ENCODE data around the gene CLDN9. TPM values are rescaled to one million over a fixed set of nuclear protein-coding genes. Genes with fewer than 3 reads are reported as not detected.
A peak's percentile ranks its signal among the peaks of the same experiment; 100 is the strongest.

CLDN9 gene
- total RNA-seq, 1 experiment from 2014 or later = not detected

DNA sequence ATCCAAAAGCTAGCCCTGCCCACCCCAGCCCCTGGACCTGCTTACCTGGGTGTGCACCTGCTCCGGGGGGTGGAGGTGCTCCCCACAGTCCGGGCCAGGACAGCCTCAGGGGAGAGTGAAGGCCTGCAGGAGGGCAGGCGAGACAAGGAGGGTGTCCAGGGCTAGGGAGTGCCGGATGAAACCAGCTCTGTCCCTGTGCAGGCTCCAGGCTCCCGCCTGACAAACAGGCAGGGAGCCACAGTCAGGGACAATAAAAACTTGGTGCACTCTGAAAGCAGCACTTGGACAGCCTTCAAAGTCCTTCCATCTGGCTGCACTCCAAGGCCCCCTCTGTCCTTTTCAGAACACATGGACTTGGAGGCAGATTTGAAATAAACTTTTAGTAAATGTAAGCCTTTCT lies 39.6 kb upstream of the CLDN9 start:
- in situ Hi-C loops (cut with HindIII; ENCODE audit: low sequenced_read_pairs) = no loop called here
- DNase-seq (ENCODE audit: low spot score) = peak; percentile 25

DNA sequence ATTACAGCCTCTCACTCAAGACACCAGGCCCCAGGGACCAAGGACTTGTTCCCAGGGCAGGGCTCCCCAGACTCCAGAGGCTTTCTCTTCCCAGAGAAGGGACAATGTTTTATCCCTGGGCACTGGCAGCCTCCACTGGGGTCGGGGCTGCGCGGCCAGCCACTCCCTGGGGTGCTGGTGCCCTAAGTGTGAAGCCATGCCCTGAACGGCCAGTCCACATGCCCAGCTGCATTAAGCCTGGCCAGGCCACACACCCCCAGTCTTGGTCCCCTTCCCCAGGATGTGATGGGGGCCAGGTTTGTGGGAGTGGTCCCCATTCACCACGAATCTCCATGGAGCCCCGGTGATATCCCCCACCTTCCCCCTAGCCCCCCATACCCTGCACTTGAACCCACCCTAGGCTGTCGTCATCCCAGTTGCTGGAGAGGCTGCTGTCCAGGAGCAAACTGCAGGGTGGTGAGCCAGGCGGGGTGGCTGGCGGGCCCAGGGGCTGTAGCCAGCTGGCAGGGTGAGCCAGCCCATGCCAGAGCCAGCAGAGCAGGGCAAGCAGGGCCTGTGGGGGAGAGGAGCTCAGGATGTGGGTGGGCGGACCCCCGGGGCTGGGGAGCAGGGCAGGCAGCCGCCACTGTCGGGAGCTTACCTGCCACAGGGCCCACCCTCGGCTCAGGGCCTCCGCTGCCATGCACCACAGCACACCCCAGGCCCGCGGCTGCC lies 39.0 kb upstream of the CLDN9 start:
- DNase-seq (ENCODE audit: low spot score) = no peak
- in situ Hi-C loops (cut with HindIII; ENCODE audit: low sequenced_read_pairs) = no loop called here

- no peak for DNase-seq (ENCODE audit: low spot score)
- in situ Hi-C loops (cut with HindIII; ENCODE audit: low sequenced_read_pairs) = no loop called here
These were observed 38.2 kb upstream of the CLDN9 start for GRCh38 chr16:2974319-2975056.

- no peak for DNase-seq (ENCODE audit: low spot score)
These were observed 37.4 kb upstream of the CLDN9 start for GRCh38 chr16:2975161-2975795.

DNA sequence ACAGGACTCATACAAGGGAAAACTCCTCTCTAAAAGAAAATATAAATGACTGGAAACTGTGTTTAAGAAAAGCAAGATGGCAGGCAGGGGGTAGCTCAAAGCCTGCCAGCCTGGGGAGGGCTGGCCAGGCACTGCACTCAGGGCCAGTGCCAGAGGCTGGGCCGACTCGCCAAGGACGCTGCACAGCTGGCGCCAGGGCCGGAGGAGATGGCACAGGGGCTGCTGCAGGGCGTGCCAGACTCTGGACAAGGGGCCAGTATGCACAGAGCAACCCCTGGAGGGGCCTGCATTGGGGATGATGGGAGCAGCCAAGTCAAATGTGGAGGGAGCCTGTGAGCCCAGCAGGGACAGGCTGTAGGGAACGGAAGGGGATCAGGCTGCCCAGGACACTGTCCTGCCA lies 36.5 kb upstream of the CLDN9 start:
- in situ Hi-C loops (cut with HindIII; ENCODE audit: low sequenced_read_pairs) = no loop called here
- no peak for DNase-seq (ENCODE audit: low spot score)

More at GRCh38 chr16:2975161-2975795, 37.4 kb upstream of the CLDN9 start:
- in situ Hi-C loops (cut with HindIII; ENCODE audit: low sequenced_read_pairs) = no loop called here

DNA sequence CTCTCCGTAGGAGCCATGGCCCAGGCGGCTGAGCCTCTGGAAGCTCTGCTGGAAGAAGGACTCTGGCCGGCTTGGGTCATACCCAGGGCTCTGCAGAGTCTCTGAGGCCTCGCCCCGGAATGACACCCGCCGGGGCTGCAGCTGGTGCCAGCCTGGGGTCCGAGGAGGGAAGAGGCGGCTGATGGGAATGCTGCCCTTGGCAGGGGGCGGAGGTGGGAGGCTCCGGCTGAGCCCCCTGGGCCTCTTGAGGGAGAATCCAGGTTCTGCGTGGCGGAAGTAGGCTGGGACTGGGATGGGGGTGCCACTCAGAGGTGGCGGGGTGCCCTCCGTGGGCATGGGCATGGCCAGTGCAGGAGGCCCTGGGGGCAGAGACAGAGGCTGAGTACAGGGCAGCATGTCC lies 36.0 kb upstream of the CLDN9 start:
- in situ Hi-C loops (cut with HindIII; ENCODE audit: low sequenced_read_pairs) = no loop called here
- DNase-seq (ENCODE audit: low spot score) = no peak

- in situ Hi-C loops (cut with HindIII; ENCODE audit: low sequenced_read_pairs) = no loop called here
- DNase-seq (ENCODE audit: low spot score) = no peak
These were observed 35.3 kb upstream of the CLDN9 start for GRCh38 chr16:2977440-2977839.

- no peak for DNase-seq (ENCODE audit: low spot score)
- in situ Hi-C loops (cut with HindIII; ENCODE audit: low sequenced_read_pairs) = no loop called here
These were observed 33.0 kb upstream of the CLDN9 start for GRCh38 chr16:2979669-2980226.

- in situ Hi-C loops (cut with HindIII; ENCODE audit: low sequenced_read_pairs) = no loop called here
- DNase-seq (ENCODE audit: low spot score) = peak; percentile 83
These were observed 32.2 kb upstream of the CLDN9 start, which contains the start of gene PKMYT1 for GRCh38 chr16:2980227-2981176. Gene PKMYT1, minus strand, starts transcription at chr16:2980446. Its CDS starts 789 bp downstream, at chr16:2979657.

DNA sequence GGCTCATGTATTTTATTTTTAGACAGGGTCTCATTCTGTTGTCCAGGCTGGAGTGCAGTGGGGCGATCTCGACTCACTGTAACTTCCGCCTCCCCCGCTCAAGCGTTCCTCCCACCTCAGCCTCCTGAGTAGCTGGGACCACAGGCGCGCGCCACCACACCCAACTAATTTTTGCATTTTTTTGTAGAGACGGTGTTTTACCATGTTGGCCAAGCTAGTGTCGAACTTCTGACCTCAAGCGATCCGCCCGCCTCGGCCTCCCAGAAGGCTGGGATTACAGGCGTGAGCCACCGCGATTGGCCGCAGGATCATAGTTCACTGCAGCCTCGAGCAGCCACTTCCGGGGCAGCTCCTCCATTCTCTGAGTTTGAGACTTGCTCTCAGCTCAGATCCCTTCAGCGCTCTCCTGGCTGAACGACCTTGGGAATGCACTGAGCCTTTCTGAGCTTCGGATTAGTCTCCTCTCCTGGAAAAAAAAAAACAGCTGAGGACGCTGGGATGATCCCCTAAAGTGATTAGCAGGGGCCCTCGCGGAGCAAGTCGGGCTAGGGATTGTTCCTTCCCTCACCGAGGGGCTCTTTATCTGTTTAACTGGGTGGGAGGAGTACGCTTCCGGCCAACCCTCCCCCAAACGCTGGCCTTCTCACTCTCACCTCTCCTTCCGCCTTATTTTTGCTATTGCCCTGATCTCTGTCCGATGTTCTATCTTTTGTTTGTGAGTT lies 31.4 kb upstream of the CLDN9 start:
- DNase-seq (ENCODE audit: low spot score) = no peak
- in situ Hi-C loops (cut with HindIII; ENCODE audit: low sequenced_read_pairs) = no loop called here

DNA sequence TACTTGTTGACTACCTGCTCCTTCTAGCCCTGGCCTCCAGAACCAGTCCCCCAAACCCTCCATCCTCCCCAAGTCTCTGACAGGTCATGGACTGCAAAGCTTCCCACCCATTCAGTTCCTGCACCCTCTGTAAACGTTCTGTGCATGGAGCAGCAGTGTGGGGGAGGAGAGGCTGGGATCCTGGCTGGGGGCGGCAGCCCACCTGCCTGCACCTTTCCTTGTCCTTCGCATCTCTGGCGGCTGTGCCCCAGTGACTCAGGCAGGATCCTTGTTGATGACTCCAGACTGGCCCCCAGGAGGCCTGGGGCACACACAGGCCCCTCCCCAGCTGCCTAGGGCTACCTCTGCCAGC lies 30.8 kb upstream of the CLDN9 start:
- no peak for DNase-seq (ENCODE audit: low spot score)
- in situ Hi-C loops (cut with HindIII; ENCODE audit: low sequenced_read_pairs) = no loop called here

GRCh38 chr16:2982402-2982801 lies 30.3 kb upstream of the CLDN9 start:
- no peak for DNase-seq (ENCODE audit: low spot score)
- in situ Hi-C loops (cut with HindIII; ENCODE audit: low sequenced_read_pairs) = no loop called here

- DNase-seq (ENCODE audit: low spot score) = peak; percentile 77
- in situ Hi-C loops (cut with HindIII; ENCODE audit: low sequenced_read_pairs) = no loop called here
These were observed 29.0 kb upstream of the CLDN9 start for GRCh38 chr16:2983706-2984136.

DNA sequence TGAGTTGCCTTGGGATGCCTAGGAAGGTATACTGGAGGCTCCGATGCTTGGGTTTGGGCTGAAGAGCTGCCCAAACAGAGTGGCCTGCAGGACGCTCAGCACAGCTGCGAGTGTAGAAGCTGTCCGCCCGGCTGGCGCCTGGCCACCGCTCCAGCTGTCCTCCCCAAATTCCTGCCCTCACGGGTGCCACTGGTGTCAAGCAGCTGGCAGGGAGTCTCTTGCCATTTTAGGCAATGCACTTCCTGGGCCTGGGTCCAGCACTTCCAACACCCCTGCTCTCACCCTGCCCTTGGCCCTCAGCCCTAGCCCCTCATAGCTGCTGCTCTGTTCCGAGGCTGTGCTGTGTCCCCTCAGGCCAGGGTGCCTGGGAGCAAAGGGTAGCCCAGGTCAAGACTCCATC lies 27.3 kb upstream of the CLDN9 start:
- DNase-seq (ENCODE audit: low spot score) = peak; percentile 35
- in situ Hi-C loops (cut with HindIII; ENCODE audit: low sequenced_read_pairs) = no loop called here

GRCh38 chr16:2985893-2986355 lies 26.8 kb upstream of the CLDN9 start:
- DNase-seq (ENCODE audit: low spot score) = peak; percentile 96
- in situ Hi-C loops (cut with HindIII; ENCODE audit: low sequenced_read_pairs) = no loop called here

GRCh38 chr16:2986623-2987188 lies 26.0 kb upstream of the CLDN9 start:
- no peak for DNase-seq (ENCODE audit: low spot score)

GRCh38 chr16:2987286-2987685 lies 25.4 kb upstream of the CLDN9 start:
- in situ Hi-C loops (cut with HindIII; ENCODE audit: low sequenced_read_pairs) = no loop called here

More at GRCh38 chr16:2986623-2987188, 26.0 kb upstream of the CLDN9 start:
- in situ Hi-C loops (cut with HindIII; ENCODE audit: low sequenced_read_pairs) = no loop called here

GRCh38 chr16:2987833-2988232 lies 24.9 kb upstream of the CLDN9 start:
- in situ Hi-C loops (cut with HindIII; ENCODE audit: low sequenced_read_pairs) = no loop called here
- no peak for DNase-seq (ENCODE audit: low spot score)

More at GRCh38 chr16:2987286-2987685, 25.4 kb upstream of the CLDN9 start:
- DNase-seq (ENCODE audit: low spot score) = no peak

Measured in G401 (cell line).